ENCODE results near the gene CCSER1. TPM values are rescaled to one million over a fixed set of nuclear protein-coding genes. Genes with fewer than 3 reads are reported as not detected.

CCSER1 gene
- total RNA-seq, result 1 to 10 TPM; 3.6 to 7.0 (median 5.5) TPM

GRCh38 chr4:90127223-90127705, at the start of gene CCSER1:
Gene CCSER1, plus strand, starts transcription at chr4:90127394.
- no peaks in the 10 kb centered on the region for H3K36me3 ChIP-seq
- intact Hi-C loops (cut with DNase I), result loop anchor here (10.0 kb wide), 1 partner anchor 168 kb away; no protein-coding TSS in a partner anchor
- under 1% methylated on average over 33 of the region's 35 CpGs for WGBS
- H3K4me1 ChIP-seq, result peaks cover 0 to 27% (median 25%) of the 10 kb centered on the region in 4 donors
- peak within 1 kb of the TSS; percentile 69 to 85 (median 78) for H3K27ac ChIP-seq (replicated peaks in 1 of 4)
- no peaks in the 10 kb centered on the region for H3K27me3 ChIP-seq
- H3K9me3 ChIP-seq, result no peaks in the 10 kb centered on the region
- TF ChIP-seq POLR2A (IDR thresholded peaks at IDR 0.05; ENCODE audit: low read depth) (peak; percentile 38), POLR2AphosphoS5 (IDR thresholded peaks at IDR 0.05) (peak; percentile 78 to 96), CTCF (IDR thresholded peaks at IDR 0.05) (no peak), EP300 (IDR thresholded peaks at IDR 0.05) (no peak)
- peak; percentile 95 for DNase-seq (ENCODE audit: extremely low spot score)
- H3K4me3 ChIP-seq, result peak within 1 kb of the TSS; percentile 67 to 77 (median 73)

GRCh38 chr4:90078440-90078839, 48.8 kb upstream of the CCSER1 start:
- TF ChIP-seq POLR2AphosphoS5 (IDR thresholded peaks at IDR 0.05), result no peak
- no peak for TF ChIP-seq EP300 (IDR thresholded peaks at IDR 0.05)
- TF ChIP-seq CTCF (IDR thresholded peaks at IDR 0.05), result no peak
- no peak for TF ChIP-seq POLR2A (IDR thresholded peaks at IDR 0.05; ENCODE audit: low read depth)
- Histone ChIP-seq H3K9me3 (no peaks in the 10 kb centered on the region), H3K27me3 (no peaks in the 10 kb centered on the region), H3K4me3 (no peak overlapping the region), H3K27ac (replicated peaks in 1 of 4) (no peak overlapping the region), H3K4me1 (no peaks in the 10 kb centered on the region), H3K36me3 (no peaks in the 10 kb centered on the region)
- intact Hi-C loops (cut with DNase I), result no loop called here
- no peak for DNase-seq (ENCODE audit: extremely low spot score)

GRCh38 chr4:90080116-90080515, 47.1 kb upstream of the CCSER1 start:
- Histone ChIP-seq H3K4me3 (no peak overlapping the region), H3K27ac (replicated peaks in 1 of 4) (no peak overlapping the region), H3K27me3 (no peaks in the 10 kb centered on the region), H3K4me1 (no peaks in the 10 kb centered on the region), H3K36me3 (no peaks in the 10 kb centered on the region), H3K9me3 (no peaks in the 10 kb centered on the region)
- WGBS, result 80% methylated on average over 2 of the region's 2 CpGs
- no peak for DNase-seq (ENCODE audit: extremely low spot score)
- TF ChIP-seq EP300 (IDR thresholded peaks at IDR 0.05) (no peak), CTCF (IDR thresholded peaks at IDR 0.05) (no peak), POLR2AphosphoS5 (IDR thresholded peaks at IDR 0.05) (no peak), POLR2A (IDR thresholded peaks at IDR 0.05; ENCODE audit: low read depth) (no peak)
- intact Hi-C loops (cut with DNase I), result no loop called here

- no peak for TF ChIP-seq POLR2AphosphoS5 (IDR thresholded peaks at IDR 0.05)
- TF ChIP-seq POLR2A (IDR thresholded peaks at IDR 0.05; ENCODE audit: low read depth), result no peak
- no peak for TF ChIP-seq EP300 (IDR thresholded peaks at IDR 0.05)
- no peak for TF ChIP-seq CTCF (IDR thresholded peaks at IDR 0.05)
- intact Hi-C loops (cut with DNase I), result no loop called here
- no peaks in the 10 kb centered on the region for H3K9me3 ChIP-seq
- no peak for DNase-seq (ENCODE audit: extremely low spot score)
- H3K4me3 ChIP-seq, result no peak overlapping the region
- WGBS, result 82% methylated on average over 8 of the region's 8 CpGs
- no peak overlapping the region for H3K27ac ChIP-seq (replicated peaks in 1 of 4)
- H3K36me3 ChIP-seq, result no peaks in the 10 kb centered on the region
- H3K27me3 ChIP-seq, result no peaks in the 10 kb centered on the region
- no peaks in the 10 kb centered on the region for H3K4me1 ChIP-seq
Measured at GRCh38 chr4:90081432-90082144, 45.6 kb upstream of the CCSER1 start.

All from esophagus muscularis mucosa (tissue), 4 donors.